ENCODE results near the gene INAFM2. TPM values are rescaled to one million over a fixed set of nuclear protein-coding genes. Genes with fewer than 3 reads are reported as not detected.

Gene INAFM2
- total RNA-seq, 2 experiments from 2014 or later = 15.0 to 16.9 TPM

GRCh38 chr15:40344217-40344616, 20.7 kb downstream of the INAFM2 start:
- no peak for ATAC-seq
- POLR2A ChIA-PET = interaction anchor here (0.8 to 1.3 kb wide), 8 partner anchors 10 to 78 kb away, joined by 3 to 5 read pairs (median 3); no protein-coding TSS in a partner anchor
- no peaks in the 10 kb centered on the region for H3K27me3 Mint-ChIP-seq

GRCh38 chr15:40344631-40345120, 21.2 kb downstream of the INAFM2 start:
- H3K4me3 Mint-ChIP-seq = no peak overlapping the region
- ChIA-PET POLR2A (interaction anchor here (0.8 to 1.8 kb wide), 7 partner anchors 11 to 77 kb away, joined by 3 to 5 read pairs (median 3); no protein-coding TSS in a partner anchor), CTCF (interaction anchor here (0.7 to 12.4 kb wide), 31 partner anchors 10 to 212 kb away, joined by 3 to 376 read pairs (median 5); partner anchors contain the start of genes BAHD1, DISP2, INAFM2 and IVD)
- TF ChIP-seq CTCF (IDR thresholded peaks at IDR 0.05) = peak; percentile 85
- ATAC-seq (peak; percentile 97), DNase-seq (peak; percentile 77)
- H3K9me3 Mint-ChIP-seq = no peaks in the 10 kb centered on the region
- H3K27ac Mint-ChIP-seq = no peak overlapping the region
- H3K4me1 Mint-ChIP-seq (ENCODE audit: low read depth) = no peaks in the 10 kb centered on the region
- H3K27me3 Mint-ChIP-seq = no peaks in the 10 kb centered on the region
- intact Hi-C loops (cut with micrococcal nuclease) = loop anchor here (2.0 kb wide), 1 partner anchor 76 kb away; no protein-coding TSS in a partner anchor
- no peaks in the 10 kb centered on the region for H3K36me3 Mint-ChIP-seq (ENCODE audit: low read depth)

More at GRCh38 chr15:40344217-40344616, 20.7 kb downstream of the INAFM2 start:
- Mint-ChIP-seq H3K27ac (no peak overlapping the region), H3K36me3 (ENCODE audit: low read depth) (no peaks in the 10 kb centered on the region), H3K9me3 (no peaks in the 10 kb centered on the region), H3K4me3 (no peak overlapping the region), H3K4me1 (ENCODE audit: low read depth) (no peaks in the 10 kb centered on the region)
- CTCF ChIA-PET = interaction anchor here (0.7 to 12.4 kb wide), 31 partner anchors 9 to 213 kb away, joined by 3 to 376 read pairs (median 5); partner anchors contain the start of genes BAHD1, DISP2, INAFM2 and IVD
- no peak for TF ChIP-seq CTCF (IDR thresholded peaks at IDR 0.05)
- intact Hi-C loops (cut with micrococcal nuclease) = loop anchor here (2.0 kb wide), 1 partner anchor 77 kb away; no protein-coding TSS in a partner anchor
- no peak for DNase-seq

- Mint-ChIP-seq H3K27ac (no peak overlapping the region), H3K27me3 (no peaks in the 10 kb centered on the region), H3K36me3 (ENCODE audit: low read depth) (no peaks in the 10 kb centered on the region), H3K4me1 (ENCODE audit: low read depth) (no peaks in the 10 kb centered on the region), H3K9me3 (no peaks in the 10 kb centered on the region), H3K4me3 (no peak overlapping the region)
- intact Hi-C loops (cut with micrococcal nuclease) = loop anchor here (2.0 kb wide), 1 partner anchor 75 kb away; no protein-coding TSS in a partner anchor
- ATAC-seq = no peak
- TF ChIP-seq CTCF (IDR thresholded peaks at IDR 0.05) = no peak
- ChIA-PET CTCF (interaction anchor here (0.7 to 12.4 kb wide), 20 partner anchors 9 to 84 kb away, joined by 3 to 376 read pairs (median 7); partner anchors contain the start of genes DISP2, INAFM2, IVD and KNSTRN), POLR2A (interaction anchor here (1.0 to 1.8 kb wide), 5 partner anchors 10 to 77 kb away, joined by 3 to 5 read pairs (median 3); no protein-coding TSS in a partner anchor)
- DNase-seq = no peak
These were observed 21.9 kb downstream of the INAFM2 start for GRCh38 chr15:40345225-40345866.

- CTCF ChIA-PET = interaction anchor here (0.9 to 12.4 kb wide), 8 partner anchors 8 to 84 kb away, joined by 3 to 376 read pairs (median 38); partner anchors contain the start of genes DISP2, INAFM2, PHGR1 and PLCB2
These were observed 22.5 kb downstream of the INAFM2 start for GRCh38 chr15:40345867-40346578.

More at GRCh38 chr15:40345867-40346578, 22.5 kb downstream of the INAFM2 start:
- H3K4me3 Mint-ChIP-seq = no peak overlapping the region
- TF ChIP-seq CTCF (IDR thresholded peaks at IDR 0.05) = no peak
- no peaks in the 10 kb centered on the region for H3K36me3 Mint-ChIP-seq (ENCODE audit: low read depth)
- H3K27ac Mint-ChIP-seq = no peak overlapping the region
- H3K9me3 Mint-ChIP-seq = no peaks in the 10 kb centered on the region
- no peaks in the 10 kb centered on the region for H3K4me1 Mint-ChIP-seq (ENCODE audit: low read depth)
- H3K27me3 Mint-ChIP-seq = no peaks in the 10 kb centered on the region
- no peak for DNase-seq
- no peak for ATAC-seq
- intact Hi-C loops (cut with micrococcal nuclease) = loop anchor here (2.0 kb wide), 1 partner anchor 75 kb away; no protein-coding TSS in a partner anchor
- POLR2A ChIA-PET = interaction anchor here (1.8 kb wide), 1 partner anchor 9 kb away, joined by 5 read pairs; no protein-coding TSS in a partner anchor
